HepG2 (cell line): ENCODE measurements around the gene CLDN14.

ENCODE experiments used
- BRD4 ChIP-seq: sonication (generic); formaldehyde crosslinking; IDR thresholded peaks from 2 replicates; pipeline ENCODE4 v1.4.0; 2020; ENCODE audit warnings: missing genetic modification reagents
- TF ChIP-seq, protein P1 (sequence below): sonication (generic); formaldehyde crosslinking; IDR thresholded peaks from 2 replicates; pipeline ENCODE4 v1.9.0; 2021; ENCODE audit warnings: missing genetic modification reagents, borderline replicate concordance

DNA sequence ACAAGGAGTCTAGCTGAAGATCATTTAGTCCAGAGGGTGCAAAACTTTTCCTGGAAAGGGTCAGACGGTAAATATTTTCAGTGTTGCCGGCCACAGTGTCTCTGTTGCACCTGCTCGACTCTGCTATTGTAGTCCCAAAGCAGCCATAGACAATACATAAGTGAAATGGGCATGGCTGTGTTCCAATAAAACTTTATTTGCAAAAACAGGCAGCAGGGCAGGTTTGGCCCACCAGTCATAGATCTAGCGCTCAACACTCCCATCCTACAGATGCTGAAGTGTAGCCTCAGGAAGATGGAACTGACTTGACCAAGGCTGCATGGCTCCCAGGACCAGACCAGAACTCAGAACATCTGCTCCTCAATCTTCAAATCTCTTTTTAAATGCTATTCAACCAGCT lies 46.2 kb upstream of the CLDN14 start:
- no peak for TF ChIP-seq BRD4 (CRISPR knock-in tag)
- TF ChIP-seq, protein P1, sequence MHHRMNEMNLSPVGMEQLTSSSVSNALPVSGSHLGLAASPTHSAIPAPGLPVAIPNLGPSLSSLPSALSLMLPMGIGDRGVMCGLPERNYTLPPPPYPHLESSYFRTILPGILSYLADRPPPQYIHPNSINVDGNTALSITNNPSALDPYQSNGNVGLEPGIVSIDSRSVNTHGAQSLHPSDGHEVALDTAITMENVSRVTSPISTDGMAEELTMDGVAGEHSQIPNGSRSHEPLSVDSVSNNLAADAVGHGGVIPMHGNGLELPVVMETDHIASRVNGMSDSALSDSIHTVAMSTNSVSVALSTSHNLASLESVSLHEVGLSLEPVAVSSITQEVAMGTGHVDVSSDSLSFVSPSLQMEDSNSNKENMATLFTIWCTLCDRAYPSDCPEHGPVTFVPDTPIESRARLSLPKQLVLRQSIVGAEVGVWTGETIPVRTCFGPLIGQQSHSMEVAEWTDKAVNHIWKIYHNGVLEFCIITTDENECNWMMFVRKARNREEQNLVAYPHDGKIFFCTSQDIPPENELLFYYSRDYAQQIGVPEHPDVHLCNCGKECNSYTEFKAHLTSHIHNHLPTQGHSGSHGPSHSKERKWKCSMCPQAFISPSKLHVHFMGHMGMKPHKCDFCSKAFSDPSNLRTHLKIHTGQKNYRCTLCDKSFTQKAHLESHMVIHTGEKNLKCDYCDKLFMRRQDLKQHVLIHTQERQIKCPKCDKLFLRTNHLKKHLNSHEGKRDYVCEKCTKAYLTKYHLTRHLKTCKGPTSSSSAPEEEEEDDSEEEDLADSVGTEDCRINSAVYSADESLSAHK: no peak
